Right lobe of liver (tissue), 6 donors: Measurements from ENCODE around the gene OPTC. TPM values are rescaled to one million over a fixed set of nuclear protein-coding genes. Genes with fewer than 3 reads are reported as not detected.

ENCODE experiments used
- ATAC-seq, 4 donors: fragments of 200-7000 bp; cut with Tn5 transposase; one replicate each; pipeline ENCODE4 v1.9.1; 2020; ENCODE audit warnings: mild to moderate bottlenecking in 4 of 4, moderate library complexity in 4 of 4
- DNase-seq, 3 donors: peaks; one replicate each; pipeline ENCODE4 v3.0.0-alpha.2; 2020
- H3K27ac ChIP-seq, 3 donors: fragments of 200-600 bp; one replicate each; pipeline ENCODE4 v1.8.0; 2022
- H3K27me3 ChIP-seq, 2 donors: fragments of 200-600 bp; one replicate each; pipeline ENCODE4 v1.8.0; 2022
- H3K36me3 ChIP-seq, 4 donors: fragments of 200-600 bp; sonication (generic) in 1 of 4; one replicate each; pipeline versions ENCODE4 v1.5.1 to v1.8.0; 2017 to 2022; ENCODE audit warnings: control low read depth in 1 of 4
- H3K4me1 ChIP-seq, 4 donors: fragments of 200-600 bp; sonication (generic) in 1 of 4; one replicate each; pipeline versions ENCODE4 v1.5.1 to v1.8.0; 2017 to 2022; ENCODE audit warnings: control low read depth in 1 of 4
- H3K4me3 ChIP-seq, 3 donors: fragments of 200-600 bp; one replicate each; pipeline ENCODE4 v1.8.0; 2022
- H3K9me3 ChIP-seq, 4 donors: fragments of 200-600 bp; sonication (generic) in 1 of 4; one replicate each; pipeline versions ENCODE4 v1.5.1 to v1.8.0; 2017 to 2022; ENCODE audit warnings: control low read depth in 1 of 4
- POLR2A ChIP-seq: fragments of 450-650 bp; IDR thresholded peaks from one replicate; pipeline ENCODE4 v1.6.1; 2017; ENCODE audit warnings: antibody characterized with exemption, mild to moderate bottlenecking
- WGBS: methylation state at CpG from one replicate; pipeline ENCODE4 v1.1.6; 2018; ENCODE audit warnings: low coverage, low lambda C conversion rate; ENCODE audit not compliant: insufficient coverage; ENCODE audit errors: missing lambda C conversion rate; 5-methylcytosine and 5-hydroxymethylcytosine counted together
- intact Hi-C, 2 donors: fragments of 100-400 bp; cut with DNase I; formaldehyde crosslinking; loops; one replicate each; pipeline versions ENCODE4 v1.11.2 to v1.14.1; 2022
- total RNA-seq, 6 experiments: library from RNA; depleted of rRNA in 2 of 6; stranded (reverse); fragments of >200 nt in 2 of 6; fragmentation: NEBNext Ultra II Directional in 3 of 6; extraction: Animal tissue kit (Norgen Biotek cat#: 25700) in 3 of 6; gene quantifications; one replicate each; pipeline versions ENCODE4 v1.1.0 to v1.2.4, GENCODE V29; 2016 to 2023
- TF ChIP-seq, protein P1 (sequence below), 4 donors: fragments of 200-600 bp in 3 of 4; fragments of 450-650 bp in 1 of 4; IDR thresholded peaks; one replicate each; pipeline versions ENCODE4 v1.5.1 to v1.8.0; 2016 to 2022; ENCODE audit warnings: antibody characterized with exemption in 4 of 4, mild to moderate bottlenecking in 2 of 4
- donor health status: DM: no; HTN: yes; CAD: no.
- donor health status: DM: no; HTN: no; CAD: no.
- donor health status: DM: no; HTN: no; CAD: no.
- donor health status: DM: no; HTN: yes; CAD: no.
- donor health status: DM: no; HTN: yes; CAD: no.

OPTC gene
- total RNA-seq, 6 experiments from 2014 or later = not detected

DNA sequence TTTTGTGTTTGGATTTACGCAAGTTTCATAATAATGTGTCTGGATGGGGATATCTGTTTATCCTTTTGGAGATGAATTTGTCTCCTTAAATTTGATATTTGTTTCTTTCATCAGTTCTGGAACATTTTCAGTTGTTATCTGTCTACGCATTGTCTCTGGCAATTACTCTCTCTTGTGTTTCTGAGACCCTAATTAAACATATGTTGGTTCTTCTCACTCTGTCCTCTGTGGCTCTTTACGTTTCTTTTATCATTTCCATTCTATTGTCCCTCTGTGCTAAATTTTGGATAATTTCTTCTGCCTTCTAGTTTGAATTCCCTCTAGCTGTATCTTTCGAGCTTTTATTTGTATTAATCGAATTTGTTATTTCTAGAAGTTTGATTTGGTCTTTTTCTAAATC, 35.9 kb upstream of the OPTC start:
- TF ChIP-seq, protein P1, sequence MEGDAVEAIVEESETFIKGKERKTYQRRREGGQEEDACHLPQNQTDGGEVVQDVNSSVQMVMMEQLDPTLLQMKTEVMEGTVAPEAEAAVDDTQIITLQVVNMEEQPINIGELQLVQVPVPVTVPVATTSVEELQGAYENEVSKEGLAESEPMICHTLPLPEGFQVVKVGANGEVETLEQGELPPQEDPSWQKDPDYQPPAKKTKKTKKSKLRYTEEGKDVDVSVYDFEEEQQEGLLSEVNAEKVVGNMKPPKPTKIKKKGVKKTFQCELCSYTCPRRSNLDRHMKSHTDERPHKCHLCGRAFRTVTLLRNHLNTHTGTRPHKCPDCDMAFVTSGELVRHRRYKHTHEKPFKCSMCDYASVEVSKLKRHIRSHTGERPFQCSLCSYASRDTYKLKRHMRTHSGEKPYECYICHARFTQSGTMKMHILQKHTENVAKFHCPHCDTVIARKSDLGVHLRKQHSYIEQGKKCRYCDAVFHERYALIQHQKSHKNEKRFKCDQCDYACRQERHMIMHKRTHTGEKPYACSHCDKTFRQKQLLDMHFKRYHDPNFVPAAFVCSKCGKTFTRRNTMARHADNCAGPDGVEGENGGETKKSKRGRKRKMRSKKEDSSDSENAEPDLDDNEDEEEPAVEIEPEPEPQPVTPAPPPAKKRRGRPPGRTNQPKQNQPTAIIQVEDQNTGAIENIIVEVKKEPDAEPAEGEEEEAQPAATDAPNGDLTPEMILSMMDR (IDR thresholded peaks at IDR 0.05) = no peak
- no peak for TF ChIP-seq POLR2A
- Histone ChIP-seq H3K36me3 (no peaks in the 10 kb centered on the region), H3K4me3 (no peak overlapping the region), H3K4me1 (no peaks in the 10 kb centered on the region), H3K9me3 (no peaks in the 10 kb centered on the region), H3K27ac (no peak overlapping the region), H3K27me3 (no peaks in the 10 kb centered on the region)
- intact Hi-C loops = no loop called here
- WGBS = 62% methylated on average over 5 of the region's 5 CpGs
- DNase-seq = no peak
- ATAC-seq = no peak

- TF ChIP-seq, protein P1 (IDR thresholded peaks at IDR 0.05) = no peak
- no peak for TF ChIP-seq POLR2A
- H3K4me1 ChIP-seq = no peaks in the 10 kb centered on the region
- 43% methylated on average over 8 of the region's 8 CpGs for WGBS
- H3K9me3 ChIP-seq = no peaks in the 10 kb centered on the region
- no peaks in the 10 kb centered on the region for H3K27me3 ChIP-seq
- no peak overlapping the region for H3K27ac ChIP-seq
- intact Hi-C loops = no loop called here
- no peaks in the 10 kb centered on the region for H3K36me3 ChIP-seq
- H3K4me3 ChIP-seq = no peak overlapping the region
- ATAC-seq (no peak), DNase-seq (no peak)
Measured at GRCh38 chr1:203459671-203460201, 34.2 kb upstream of the OPTC start.

- H3K27ac ChIP-seq = no peak overlapping the region
- no peaks in the 10 kb centered on the region for H3K4me1 ChIP-seq
- H3K4me3 ChIP-seq = no peak overlapping the region
- TF ChIP-seq, protein P1 (IDR thresholded peaks at IDR 0.05) = no peak
- TF ChIP-seq POLR2A = no peak
- intact Hi-C loops = no loop called here
- WGBS = 48% methylated on average over 5 of the region's 5 CpGs
- DNase-seq (no peak), ATAC-seq (no peak)
- no peaks in the 10 kb centered on the region for H3K9me3 ChIP-seq
- H3K36me3 ChIP-seq = no peaks in the 10 kb centered on the region
- no peaks in the 10 kb centered on the region for H3K27me3 ChIP-seq
Measured at GRCh38 chr1:203461717-203462116, 32.2 kb upstream of the OPTC start.

GRCh38 chr1:203462143-203462542, 31.8 kb upstream of the OPTC start:
- no CpG with 5 or more reads among the region's 1 CpG for WGBS
- H3K9me3 ChIP-seq = no peaks in the 10 kb centered on the region
- no peaks in the 10 kb centered on the region for H3K36me3 ChIP-seq
- ATAC-seq (no peak), DNase-seq (no peak)
- TF ChIP-seq, protein P1 (IDR thresholded peaks at IDR 0.05) = no peak
- TF ChIP-seq POLR2A = no peak
- no peak overlapping the region for H3K27ac ChIP-seq
- H3K4me3 ChIP-seq = no peak overlapping the region
- H3K4me1 ChIP-seq = no peaks in the 10 kb centered on the region
- H3K27me3 ChIP-seq = no peaks in the 10 kb centered on the region
- intact Hi-C loops = no loop called here

DNA sequence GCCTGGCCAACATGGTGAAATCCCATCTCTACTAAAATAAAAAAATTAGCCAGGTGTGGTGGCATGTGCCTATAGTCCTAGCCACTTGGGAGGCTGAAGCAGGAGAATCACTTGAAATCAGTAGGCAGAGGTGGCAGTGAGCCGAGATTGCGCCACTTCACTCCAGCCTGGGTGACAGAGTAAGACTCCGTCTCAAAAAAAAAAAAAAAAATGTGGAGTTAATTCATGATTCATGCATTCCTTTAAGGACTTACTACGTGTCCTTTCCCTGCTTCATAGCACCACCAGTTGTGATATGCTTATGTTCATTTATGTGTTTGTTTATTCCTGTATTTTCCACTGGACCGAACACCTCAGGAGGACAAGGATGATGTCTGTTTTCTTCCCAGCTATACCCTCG, 31.1 kb upstream of the OPTC start:
- no peak for ATAC-seq
- H3K36me3 ChIP-seq = no peaks in the 10 kb centered on the region
- no peak overlapping the region for H3K27ac ChIP-seq
- DNase-seq = no peak
- WGBS = 73% methylated on average over 6 of the region's 6 CpGs
- no peak overlapping the region for H3K4me3 ChIP-seq
- intact Hi-C loops = no loop called here
- no peaks in the 10 kb centered on the region for H3K4me1 ChIP-seq
- TF ChIP-seq, protein P1 (IDR thresholded peaks at IDR 0.05) = no peak
- TF ChIP-seq POLR2A = no peak
- H3K9me3 ChIP-seq = no peaks in the 10 kb centered on the region
- H3K27me3 ChIP-seq = no peaks in the 10 kb centered on the region
